ENCODE results near the gene EFEMP1. TPM values are rescaled to one million over a fixed set of nuclear protein-coding genes. Genes with fewer than 3 reads are reported as not detected.

EFEMP1 gene
- polyA plus RNA-seq, 1 donor: 19.1 TPM

DNA sequence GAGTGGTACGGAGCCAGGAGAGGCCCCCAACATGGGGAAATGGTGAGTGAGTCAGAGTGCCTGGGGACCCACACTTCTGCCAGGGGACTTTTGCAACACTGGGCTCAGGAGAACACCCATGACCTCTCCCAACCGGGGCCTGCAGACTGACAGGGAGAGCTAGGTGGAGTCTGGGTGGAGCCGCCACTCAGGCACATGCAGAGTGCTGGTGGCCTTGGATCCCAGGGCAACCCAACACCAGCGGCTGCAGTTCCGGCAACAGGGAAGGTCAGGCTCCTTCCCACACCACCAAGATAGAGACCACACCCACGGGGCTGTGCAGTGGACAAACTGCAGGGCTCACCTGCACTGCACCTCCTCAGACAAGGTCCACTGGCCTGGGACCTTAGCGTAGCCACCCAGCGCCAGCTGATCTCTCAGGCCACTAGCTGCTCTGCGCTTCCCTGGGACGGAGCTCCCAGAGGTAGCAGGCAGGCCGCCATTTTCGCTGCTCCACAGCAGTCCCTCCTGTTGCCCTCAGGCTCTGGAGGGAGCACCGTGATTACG, 99.0 kb downstream of the EFEMP1 start:
- no peak for DNase-seq

Other genes with a start within 250 kb of the EFEMP1 start
- gene PNPT1, start 229.9 kb downstream of the EFEMP1 start, polyA plus RNA-seq (ENCODE audit: insufficient read length): 14.3 TPM

Data from hindlimb muscle (tissue), 1 donor.